SU-DHL-6 (cell line): ENCODE data around the gene PCP2.
A peak's percentile ranks its signal among the peaks of the same experiment; 100 is the strongest.

Experiments used
- H2AFZ ChIP-seq: fragments of 200-600 bp; sonication (generic); 2 replicates; pipeline ENCODE4 v1.6.1; 2014; ENCODE audit warnings: low read depth, mild to moderate bottlenecking, moderate library complexity, mixed read lengths, antibody characterized with exemption, low read length; ENCODE audit not compliant: severe bottlenecking
- H3F3A ChIP-seq: fragments of 200-600 bp; shearing (Covaris generic); 2 replicates; pipeline ENCODE4 v1.6.0; 2016; ENCODE audit warnings: antibody characterized with exemption, mild to moderate bottlenecking; ENCODE audit not compliant: insufficient read depth
- H3K27ac ChIP-seq: fragments of 200-600 bp; sonication (generic); 2 replicates; pipeline ENCODE4 v1.5.1; 2016; ENCODE audit warnings: low read depth, mild to moderate bottlenecking, low read length, moderate library complexity, mixed read lengths
- H3K27me3 ChIP-seq: fragments of 200-600 bp; sonication (generic), shearing (Covaris generic); 2 replicates; pipeline ENCODE4 v1.6.0; 2014; ENCODE audit warnings: mild to moderate bottlenecking, low read length
- H3K36me3 ChIP-seq: fragments of 200-600 bp; sonication (generic); 2 replicates; pipeline ENCODE4 v1.6.1; 2014; ENCODE audit warnings: mild to moderate bottlenecking, low read length, mixed read lengths
- H3K4me2 ChIP-seq: fragments of 300-600, 200-600 bp; shearing (Covaris generic), sonication (generic); 2 replicates; pipeline ENCODE4 v1.6.0; 2014; ENCODE audit warnings: low read length, low read depth, mild to moderate bottlenecking; ENCODE audit not compliant: poor library complexity, severe bottlenecking
- H3K4me3 ChIP-seq: fragments of 200-600 bp; sonication (generic); 2 replicates; pipeline ENCODE4 v1.5.1; 2014; ENCODE audit warnings: antibody characterized with exemption, low read length, mild to moderate bottlenecking, mixed read lengths; ENCODE audit not compliant: insufficient read depth, poor library complexity, severe bottlenecking
- H3K79me2 ChIP-seq: fragments of 200-600 bp; sonication (generic); 2 replicates; pipeline ENCODE4 v1.6.1; 2014; ENCODE audit warnings: mild to moderate bottlenecking, low read length, moderate library complexity; ENCODE audit not compliant: insufficient read depth
- H3K9ac ChIP-seq: fragments of 200-600 bp; sonication (generic); 2 replicates; pipeline ENCODE4 v1.7.0; 2014; ENCODE audit warnings: mild to moderate bottlenecking, low read length
- H3K9me2 ChIP-seq: fragments of 200-600 bp; sonication (generic); replicated peaks from 2 replicates; pipeline ENCODE4 v1.6.1; 2014; ENCODE audit warnings: low read length; ENCODE audit not compliant: insufficient read depth
- H3K9me3 ChIP-seq: fragments of 200-600 bp; sonication (generic); 2 replicates; pipeline ENCODE4 v1.6.1; 2014; ENCODE audit warnings: low read length, mixed read lengths; ENCODE audit not compliant: insufficient read depth
- H4K20me1 ChIP-seq: fragments of 200-600 bp; sonication (generic); 2 replicates; pipeline ENCODE4 v1.6.1; 2014; ENCODE audit warnings: low read depth, mild to moderate bottlenecking, antibody characterized with exemption, low read length, moderate library complexity, mixed read lengths
- EZH2phosphoT487 ChIP-seq: fragments of 200-600 bp; sonication (generic), shearing (Covaris generic); conservative IDR thresholded peaks from 2 replicates; pipeline ENCODE4 v1.6.1; 2018; ENCODE audit warnings: mild to moderate bottlenecking, antibody characterized with exemption, low read length, moderate library complexity, mixed read lengths
- TF ChIP-seq, protein P1 (sequence below): fragments of 200-600 bp; sonication (generic); IDR thresholded peaks from one replicate; pipeline ENCODE4 v1.5.1; 2017; ENCODE audit warnings: antibody characterized with exemption, mild to moderate bottlenecking, low read length, moderate library complexity; ENCODE audit not compliant: insufficient read depth, poor library complexity, severe bottlenecking

Gene PCP2

DNA sequence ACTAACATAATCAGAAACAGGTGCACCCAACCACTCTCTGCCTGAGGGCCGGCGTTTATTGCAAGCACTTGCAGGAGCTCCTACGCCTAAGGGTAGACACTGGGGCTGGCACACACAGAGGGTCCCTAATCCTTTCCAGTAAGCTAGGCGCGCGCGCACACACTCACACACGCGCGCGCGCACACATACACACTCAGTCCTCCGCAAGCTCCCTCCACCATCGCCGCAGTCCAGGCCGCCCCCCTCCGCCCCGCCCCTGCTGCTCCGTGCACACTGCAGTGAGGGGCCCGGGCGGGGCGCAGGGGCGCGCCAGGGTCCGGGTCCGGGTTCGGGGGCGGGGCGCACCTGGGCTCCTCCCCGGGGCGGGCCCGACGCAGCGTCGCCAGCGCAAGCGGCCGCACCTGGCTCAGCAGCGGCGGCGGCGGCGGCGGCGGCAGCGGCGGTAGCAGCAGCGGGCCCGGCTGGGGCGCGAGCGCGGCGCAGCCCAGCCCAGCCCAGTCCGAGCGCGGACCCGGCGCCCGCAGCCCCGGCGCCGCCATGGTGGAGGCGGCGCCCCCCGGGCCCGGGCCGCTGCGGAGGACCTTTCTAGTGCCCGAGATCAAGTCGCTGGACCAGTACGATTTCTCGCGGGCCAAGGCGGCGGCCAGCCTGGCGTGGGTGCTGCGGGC, 37.9 kb downstream of the PCP2 start, which contains the start of gene CAMSAP3:
TSS of gene CAMSAP3 (plus strand) at position 398 of the 668 bp plus-strand sequence. CDS start at position 538, 140 bp downstream.
- peak within 1 kb of the TSS; percentile 53 for H3K4me3 ChIP-seq
- no peaks in the 10 kb centered on the region for H3K9me3 ChIP-seq
- H3K9me2 ChIP-seq = no peaks in the 10 kb centered on the region
- H2AFZ ChIP-seq = peak within 1 kb of the TSS; percentile 60
- no peaks in the 10 kb centered on the region for H4K20me1 ChIP-seq
- H3K36me3 ChIP-seq = no peaks in the 10 kb centered on the region
- H3K27me3 ChIP-seq = no peaks in the 10 kb centered on the region
- H3K9ac ChIP-seq = peak within 1 kb of the TSS; percentile 39; the same call in 1 of the 2 replicates
- H3K4me2 ChIP-seq = peak within 1 kb of the TSS; percentile 51
- no peak within 1 kb of the TSS for H3K27ac ChIP-seq
- H3K79me2 ChIP-seq = no peaks in the 10 kb centered on the region
- no peaks in the 10 kb centered on the region for H3F3A ChIP-seq
- TF ChIP-seq, protein P1, sequence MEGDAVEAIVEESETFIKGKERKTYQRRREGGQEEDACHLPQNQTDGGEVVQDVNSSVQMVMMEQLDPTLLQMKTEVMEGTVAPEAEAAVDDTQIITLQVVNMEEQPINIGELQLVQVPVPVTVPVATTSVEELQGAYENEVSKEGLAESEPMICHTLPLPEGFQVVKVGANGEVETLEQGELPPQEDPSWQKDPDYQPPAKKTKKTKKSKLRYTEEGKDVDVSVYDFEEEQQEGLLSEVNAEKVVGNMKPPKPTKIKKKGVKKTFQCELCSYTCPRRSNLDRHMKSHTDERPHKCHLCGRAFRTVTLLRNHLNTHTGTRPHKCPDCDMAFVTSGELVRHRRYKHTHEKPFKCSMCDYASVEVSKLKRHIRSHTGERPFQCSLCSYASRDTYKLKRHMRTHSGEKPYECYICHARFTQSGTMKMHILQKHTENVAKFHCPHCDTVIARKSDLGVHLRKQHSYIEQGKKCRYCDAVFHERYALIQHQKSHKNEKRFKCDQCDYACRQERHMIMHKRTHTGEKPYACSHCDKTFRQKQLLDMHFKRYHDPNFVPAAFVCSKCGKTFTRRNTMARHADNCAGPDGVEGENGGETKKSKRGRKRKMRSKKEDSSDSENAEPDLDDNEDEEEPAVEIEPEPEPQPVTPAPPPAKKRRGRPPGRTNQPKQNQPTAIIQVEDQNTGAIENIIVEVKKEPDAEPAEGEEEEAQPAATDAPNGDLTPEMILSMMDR = no peak
- no peak for TF ChIP-seq EZH2phosphoT487

DNA sequence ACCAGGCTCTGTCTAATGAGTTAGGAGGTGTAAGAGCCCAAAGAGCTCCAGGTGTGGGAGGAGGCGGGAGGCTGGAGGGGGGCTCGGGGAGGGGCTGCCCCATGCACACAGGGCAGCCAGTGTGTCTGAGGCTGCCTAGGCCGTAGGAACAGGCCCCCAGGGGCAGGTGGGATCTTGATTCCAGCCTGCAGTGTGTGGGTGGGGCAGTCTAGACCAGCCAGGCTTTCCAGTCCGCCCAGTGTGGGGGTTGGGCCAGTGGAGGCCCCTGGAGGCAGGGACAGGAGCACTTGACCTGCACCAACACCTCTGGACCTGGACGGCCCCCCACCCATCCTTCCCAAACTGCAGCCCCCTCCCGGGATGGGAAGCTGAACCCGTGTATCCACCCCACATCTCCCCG, 43.3 kb downstream of the PCP2 start:
- Histone ChIP-seq H3K9me3 (no peaks in the 10 kb centered on the region), H3F3A (no peaks in the 10 kb centered on the region), H3K27me3 (no peaks in the 10 kb centered on the region), H3K9me2 (no peaks in the 10 kb centered on the region), H3K36me3 (no peaks in the 10 kb centered on the region), H3K27ac (no peak overlapping the region), H3K4me3 (no peak overlapping the region), H4K20me1 (no peaks in the 10 kb centered on the region), H3K4me2 (no peak overlapping the region), H3K9ac (no peak overlapping the region), H2AFZ (no peak overlapping the region), H3K79me2 (no peaks in the 10 kb centered on the region)
- TF ChIP-seq EZH2phosphoT487 = no peak
- TF ChIP-seq, protein P1 = no peak

DNA sequence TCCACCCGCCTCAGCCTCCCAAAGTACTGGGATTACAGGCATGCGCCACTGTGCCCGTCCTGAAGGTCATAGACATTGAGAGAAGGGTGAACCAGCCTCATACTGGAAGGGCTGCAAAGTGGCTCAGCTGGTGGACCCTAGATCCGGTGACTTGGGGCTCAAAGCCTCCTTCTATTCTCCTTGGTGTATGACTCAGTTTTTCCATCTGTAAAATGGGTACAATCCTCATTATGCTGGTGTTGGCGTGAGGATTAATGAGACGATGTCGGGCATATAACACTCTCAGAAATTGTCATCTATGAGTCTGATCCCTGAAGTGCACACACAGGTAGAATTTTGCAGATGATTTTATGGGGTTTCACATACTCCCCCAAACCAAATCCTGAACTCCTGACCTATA, 43.7 kb downstream of the PCP2 start:
- H3K79me2 ChIP-seq = no peaks in the 10 kb centered on the region
- H2AFZ ChIP-seq = no peak overlapping the region
- TF ChIP-seq EZH2phosphoT487 = no peak
- TF ChIP-seq, protein P1 = no peak
- no peaks in the 10 kb centered on the region for H3F3A ChIP-seq
- no peaks in the 10 kb centered on the region for H3K9me2 ChIP-seq
- no peak overlapping the region for H3K4me3 ChIP-seq
- no peaks in the 10 kb centered on the region for H4K20me1 ChIP-seq
- H3K27ac ChIP-seq = no peak overlapping the region
- no peaks in the 10 kb centered on the region for H3K27me3 ChIP-seq
- no peaks in the 10 kb centered on the region for H3K9me3 ChIP-seq
- H3K9ac ChIP-seq = no peak overlapping the region
- H3K4me2 ChIP-seq = no peak overlapping the region
- H3K36me3 ChIP-seq = no peaks in the 10 kb centered on the region
